ENCODE data around the gene ATF7. TPM values are rescaled to one million over a fixed set of nuclear protein-coding genes. Genes with fewer than 3 reads are reported as not detected.

The ATF7 gene
- total RNA-seq, 1 experiment from 2014 or later = 44.3 TPM

GRCh38 chr12:53625373-53625945 is 723 bp downstream of the ATF7 start:
- ChIA-PET CTCF (no interaction called here), POLR2A (ENCODE audit: low non-redundant PET) (interaction anchor here (0.6 to 0.7 kb wide), 2 partner anchors 10 to 128 kb away, joined by 3 read pairs; no protein-coding TSS in a partner anchor)
- no peaks in the 10 kb centered on the region for H3K27me3 ChIP-seq (replicated peaks; ENCODE audit: insufficient read depth, low read depth, low read length, poor library complexity)
- H3K4me1 ChIP-seq (ENCODE audit: insufficient read depth, low read length, poor library complexity, severe bottlenecking) = peaks cover 20% of the 10 kb centered on the region
- H3K36me3 ChIP-seq (ENCODE audit: insufficient read depth, low read length, poor library complexity, severe bottlenecking) = no peaks in the 10 kb centered on the region
- intact Hi-C loops (cut with micrococcal nuclease; ENCODE audit: unreplicated experiment) = no loop called here
- TSS peak; percentile 68 for BruUV-seq (replicated peaks)
- H3K4me3 ChIP-seq (ENCODE audit: low read depth, low read length, poor library complexity, severe bottlenecking) = peak overlapping the region; percentile 55
- peak overlapping the region; percentile 98 for H3K27ac ChIP-seq (ENCODE audit: low read depth, low read length, poor library complexity, severe bottlenecking)
- DNase-seq (ENCODE audit: low spot score) = no peak
- TF ChIP-seq, protein P1, sequence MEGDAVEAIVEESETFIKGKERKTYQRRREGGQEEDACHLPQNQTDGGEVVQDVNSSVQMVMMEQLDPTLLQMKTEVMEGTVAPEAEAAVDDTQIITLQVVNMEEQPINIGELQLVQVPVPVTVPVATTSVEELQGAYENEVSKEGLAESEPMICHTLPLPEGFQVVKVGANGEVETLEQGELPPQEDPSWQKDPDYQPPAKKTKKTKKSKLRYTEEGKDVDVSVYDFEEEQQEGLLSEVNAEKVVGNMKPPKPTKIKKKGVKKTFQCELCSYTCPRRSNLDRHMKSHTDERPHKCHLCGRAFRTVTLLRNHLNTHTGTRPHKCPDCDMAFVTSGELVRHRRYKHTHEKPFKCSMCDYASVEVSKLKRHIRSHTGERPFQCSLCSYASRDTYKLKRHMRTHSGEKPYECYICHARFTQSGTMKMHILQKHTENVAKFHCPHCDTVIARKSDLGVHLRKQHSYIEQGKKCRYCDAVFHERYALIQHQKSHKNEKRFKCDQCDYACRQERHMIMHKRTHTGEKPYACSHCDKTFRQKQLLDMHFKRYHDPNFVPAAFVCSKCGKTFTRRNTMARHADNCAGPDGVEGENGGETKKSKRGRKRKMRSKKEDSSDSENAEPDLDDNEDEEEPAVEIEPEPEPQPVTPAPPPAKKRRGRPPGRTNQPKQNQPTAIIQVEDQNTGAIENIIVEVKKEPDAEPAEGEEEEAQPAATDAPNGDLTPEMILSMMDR (conservative IDR thresholded peaks at IDR 0.05; ENCODE audit: low read depth, low read length) = no peak
- H3K9me3 ChIP-seq (ENCODE audit: low read depth, low read length, poor library complexity, severe bottlenecking) = no peaks in the 10 kb centered on the region

- Histone ChIP-seq H3K36me3 (ENCODE audit: insufficient read depth, low read length, poor library complexity, severe bottlenecking) (no peaks in the 10 kb centered on the region), H3K27ac (ENCODE audit: low read depth, low read length, poor library complexity, severe bottlenecking) (peak overlapping the region; percentile 98), H3K4me3 (ENCODE audit: low read depth, low read length, poor library complexity, severe bottlenecking) (peak overlapping the region; percentile 55), H3K4me1 (ENCODE audit: insufficient read depth, low read length, poor library complexity, severe bottlenecking) (peaks cover 20% of the 10 kb centered on the region), H3K9me3 (ENCODE audit: low read depth, low read length, poor library complexity, severe bottlenecking) (no peaks in the 10 kb centered on the region), H3K27me3 (replicated peaks; ENCODE audit: insufficient read depth, low read depth, low read length, poor library complexity) (no peaks in the 10 kb centered on the region)
- TF ChIP-seq, protein P1 (conservative IDR thresholded peaks at IDR 0.05; ENCODE audit: low read depth, low read length) = no peak
- no peak for TF ChIP-seq EZH2 (IDR thresholded peaks at IDR 0.05; ENCODE audit: borderline replicate concordance, low read depth, low read length, poor library complexity, severe bottlenecking)
- intact Hi-C loops (cut with micrococcal nuclease; ENCODE audit: unreplicated experiment) = no loop called here
- ChIA-PET POLR2A (ENCODE audit: low non-redundant PET) (no interaction called here), CTCF (no interaction called here)
- no TSS peak for BruUV-seq (replicated peaks)
- DNase-seq (ENCODE audit: low spot score) = no peak
Measured at GRCh38 chr12:53624956-53625355, 1.2 kb downstream of the ATF7 start.

- H3K27me3 ChIP-seq (replicated peaks; ENCODE audit: insufficient read depth, low read depth, low read length, poor library complexity) = no peaks in the 10 kb centered on the region
- peaks cover 20% of the 10 kb centered on the region for H3K4me1 ChIP-seq (ENCODE audit: insufficient read depth, low read length, poor library complexity, severe bottlenecking)
- CTCF ChIA-PET = no interaction called here
- H3K9me3 ChIP-seq (ENCODE audit: low read depth, low read length, poor library complexity, severe bottlenecking) = no peaks in the 10 kb centered on the region
- no peak for DNase-seq (ENCODE audit: low spot score)
- intact Hi-C loops (cut with micrococcal nuclease; ENCODE audit: unreplicated experiment) = no loop called here
- BruUV-seq (replicated peaks) = no TSS peak
- H3K4me3 ChIP-seq (ENCODE audit: low read depth, low read length, poor library complexity, severe bottlenecking) = peak overlapping the region; percentile 55
- no peak for TF ChIP-seq EZH2 (IDR thresholded peaks at IDR 0.05; ENCODE audit: borderline replicate concordance, low read depth, low read length, poor library complexity, severe bottlenecking)
- TF ChIP-seq, protein P1 (conservative IDR thresholded peaks at IDR 0.05; ENCODE audit: low read depth, low read length) = no peak
- POLR2A ChIA-PET (ENCODE audit: low non-redundant PET) = no interaction called here
- peak overlapping the region; percentile 98 for H3K27ac ChIP-seq (ENCODE audit: low read depth, low read length, poor library complexity, severe bottlenecking)
- no peaks in the 10 kb centered on the region for H3K36me3 ChIP-seq (ENCODE audit: insufficient read depth, low read length, poor library complexity, severe bottlenecking)
Measured at GRCh38 chr12:53624458-53624857, 1.7 kb downstream of the ATF7 start.
